Stomach (tissue), 9 donors: ENCODE data around the gene CDC34. TPM values are rescaled to one million over a fixed set of nuclear protein-coding genes. Genes with fewer than 3 reads are reported as not detected.
A peak's percentile ranks its signal among the peaks of the same experiment; 100 is the strongest.

Experiments
- DNase-seq, 2 donors: peaks; one replicate each; pipeline versions ENCODE4 v3.0.0 to v3.0.0-alpha.2; 2013 to 2019
- H3K27ac ChIP-seq, 5 donors: fragments of 200-600 bp in 4 of 5; sonication (generic) in 4 of 5; one replicate each; pipeline ENCODE4 v1.5.1; 2013 to 2019; ENCODE audit warnings: mild to moderate bottlenecking in 1 of 5, moderate library complexity in 1 of 5
- H3K27me3 ChIP-seq, 3 donors: fragments of 200-600 bp; sonication (generic); one replicate each; pipeline ENCODE4 v1.5.1; 2017 to 2019; ENCODE audit warnings: mixed run types in 1 of 3
- H3K36me3 ChIP-seq, 4 donors: fragments of 200-600 bp; sonication (generic); 1 replicate in 3 of 4; 2 replicates in 1 of 4; pipeline ENCODE4 v1.5.1; 2016 to 2019
- H3K4me1 ChIP-seq, 4 donors: fragments of 200-600 bp; sonication (generic); one replicate each; pipeline ENCODE4 v1.5.1; 2016 to 2019
- H3K4me3 ChIP-seq, 4 donors: fragments of 200-600 bp; sonication (generic) in 3 of 4; one replicate each; pipeline ENCODE4 v1.5.1; 2016 to 2019; ENCODE audit warnings: mild to moderate bottlenecking in 1 of 4
- H3K9me3 ChIP-seq, 4 donors: fragments of 200-600 bp; sonication (generic); one replicate each; pipeline ENCODE4 v1.5.1; 2016 to 2019
- EP300 ChIP-seq: sonication (generic); formaldehyde crosslinking; IDR thresholded peaks from one replicate; pipeline ENCODE4 v1.6.1; 2017; ENCODE audit warnings: antibody characterized with exemption
- POLR2A ChIP-seq, 4 donors: fragments of 450-650 bp; IDR thresholded peaks; one replicate each; pipeline ENCODE4 v1.6.1; 2016; ENCODE audit warnings: antibody characterized with exemption in 4 of 4, control low read depth in 2 of 4, mild to moderate bottlenecking in 1 of 4, moderate library complexity in 1 of 4
- POLR2AphosphoS5 ChIP-seq, 3 donors: sonication (generic); formaldehyde crosslinking; IDR thresholded peaks; one replicate each; pipeline ENCODE4 v1.6.1; 2016; ENCODE audit warnings: antibody characterized with exemption in 3 of 3
- WGBS, 5 donors: extraction: QIAGEN DNeasy Blood & Tissue Kit in 3 of 5; methylation state at CpG; one replicate each; pipeline versions ENCODE4 v1.1.5 to v1.1.7; 2013 to 2018; 5-methylcytosine and 5-hydroxymethylcytosine counted together
- intact Hi-C: fragments of 100-400 bp; cut with DNase I; formaldehyde crosslinking; loops from one replicate; pipeline ENCODE4 v1.15.1; 2023; ENCODE audit warnings: low total_unique reads
- polyA plus RNA-seq, 3 donors: library from polyadenylated mRNA; stranded (reverse); fragments of 200-250 nt; gene quantifications; one replicate each; pipeline ENCODE4 v1.2.3, GENCODE V29; 2013
- total RNA-seq, 5 donors: library from RNA; depleted of rRNA; stranded (reverse); fragments of >200 nt; gene quantifications; one replicate each; pipeline versions ENCODE4 v1.1.0 to v1.2.3, GENCODE V29; 2014 to 2016
- TF ChIP-seq, protein P1 (sequence below), 7 experiments: fragments of 450-650 bp in 4 of 7; fragments of 200-600 bp in 3 of 7; sonication (generic) in 3 of 7; IDR thresholded peaks; one replicate each; pipeline ENCODE4 v1.5.1; 2016 to 2019; ENCODE audit warnings: antibody characterized with exemption in 7 of 7, control low read depth in 2 of 7, mild to moderate bottlenecking in 1 of 7
- donor health status: healthy with polysubstance abuse.
- donor health status: Bipolar disorder and iron deficiency.
- donor health status: healthy.

Gene CDC34
- total and polyA plus RNA-seq, 8 donors = 26.1 to 503 (median 76.7) TPM

DNA sequence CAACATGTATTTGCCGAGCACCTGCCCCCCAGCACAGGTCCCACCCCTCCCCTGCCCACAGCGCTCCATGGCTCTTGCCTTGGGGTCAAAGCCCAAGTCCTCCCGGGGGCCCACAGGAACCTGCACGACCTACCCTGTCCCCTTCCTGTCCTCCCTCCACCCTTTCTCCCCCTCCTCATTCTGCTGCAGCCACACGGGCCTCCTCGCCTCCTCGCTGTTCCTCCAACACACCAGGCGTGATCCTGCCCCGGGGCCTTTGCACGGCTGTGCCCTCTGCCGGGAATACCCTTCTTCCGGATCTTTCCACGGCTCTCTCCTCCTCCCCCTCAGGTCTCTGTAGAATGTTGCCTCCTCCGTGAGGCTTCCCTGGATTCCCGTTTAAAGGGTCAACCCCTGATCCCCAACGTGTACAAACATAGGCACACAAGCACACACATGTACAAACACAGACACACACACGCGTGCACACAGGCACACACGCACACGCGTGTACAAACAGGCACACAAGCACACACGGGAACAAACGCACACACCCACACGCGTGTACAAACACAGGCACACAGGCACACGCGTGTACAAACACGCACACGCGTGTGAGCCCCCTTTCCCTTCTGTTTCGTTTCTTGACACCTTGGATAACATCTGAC, 32.5 kb upstream of the CDC34 start:
- DNase-seq = peak in 1 of 2 donors; percentile 12
- WGBS, 5 donors = 75 to 80% (median 77%) methylated on average over 30 to 31 of the region's 31 CpGs
- no peak overlapping the region for H3K4me3 ChIP-seq
- TF ChIP-seq, protein P1, sequence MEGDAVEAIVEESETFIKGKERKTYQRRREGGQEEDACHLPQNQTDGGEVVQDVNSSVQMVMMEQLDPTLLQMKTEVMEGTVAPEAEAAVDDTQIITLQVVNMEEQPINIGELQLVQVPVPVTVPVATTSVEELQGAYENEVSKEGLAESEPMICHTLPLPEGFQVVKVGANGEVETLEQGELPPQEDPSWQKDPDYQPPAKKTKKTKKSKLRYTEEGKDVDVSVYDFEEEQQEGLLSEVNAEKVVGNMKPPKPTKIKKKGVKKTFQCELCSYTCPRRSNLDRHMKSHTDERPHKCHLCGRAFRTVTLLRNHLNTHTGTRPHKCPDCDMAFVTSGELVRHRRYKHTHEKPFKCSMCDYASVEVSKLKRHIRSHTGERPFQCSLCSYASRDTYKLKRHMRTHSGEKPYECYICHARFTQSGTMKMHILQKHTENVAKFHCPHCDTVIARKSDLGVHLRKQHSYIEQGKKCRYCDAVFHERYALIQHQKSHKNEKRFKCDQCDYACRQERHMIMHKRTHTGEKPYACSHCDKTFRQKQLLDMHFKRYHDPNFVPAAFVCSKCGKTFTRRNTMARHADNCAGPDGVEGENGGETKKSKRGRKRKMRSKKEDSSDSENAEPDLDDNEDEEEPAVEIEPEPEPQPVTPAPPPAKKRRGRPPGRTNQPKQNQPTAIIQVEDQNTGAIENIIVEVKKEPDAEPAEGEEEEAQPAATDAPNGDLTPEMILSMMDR (IDR thresholded peaks at IDR 0.05) = no peak
- TF ChIP-seq EP300 (no peak), POLR2AphosphoS5 (IDR thresholded peaks at IDR 0.05) (no peak), POLR2A (IDR thresholded peaks at IDR 0.05) (no peak)
- H3K36me3 ChIP-seq = no peaks in the 10 kb centered on the region
- H3K9me3 ChIP-seq = no peaks in the 10 kb centered on the region
- intact Hi-C loops = no loop called here
- H3K4me1 ChIP-seq = peaks cover 8 to 34% (median 22%) of the 10 kb centered on the region in 4 donors
- no peak overlapping the region for H3K27ac ChIP-seq
- H3K27me3 ChIP-seq = peaks cover 20 to 65% (median 41%) of the 10 kb centered on the region in 3 donors

DNA sequence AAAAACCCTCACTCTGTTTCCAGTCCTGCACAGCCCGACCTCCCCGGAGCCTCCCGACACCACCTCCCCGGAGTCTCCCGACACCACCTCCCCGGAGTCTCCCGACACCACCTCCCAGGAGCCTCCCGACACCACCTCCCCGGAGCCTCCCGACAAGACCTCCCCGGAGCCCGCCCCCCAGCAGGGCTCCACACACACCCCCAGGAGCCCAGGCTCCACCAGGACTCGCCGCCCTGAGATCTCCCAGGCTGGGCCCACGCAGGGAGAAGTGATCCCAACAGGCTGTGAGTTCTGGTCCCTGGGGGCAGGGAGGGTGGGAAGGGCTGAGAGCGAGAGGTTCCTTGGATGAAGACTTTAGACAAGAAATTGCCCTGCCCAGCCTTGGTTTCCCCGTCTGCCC, 29.9 kb upstream of the CDC34 start:
- Histone ChIP-seq H3K4me3 (no peak overlapping the region), H3K27ac (no peak overlapping the region), H3K27me3 (peaks cover 14 to 39% (median 23%) of the 10 kb centered on the region in 3 donors), H3K36me3 (no peaks in the 10 kb centered on the region), H3K4me1 (peaks cover 12 to 29% (median 19%) of the 10 kb centered on the region in 4 donors), H3K9me3 (no peaks in the 10 kb centered on the region)
- TF ChIP-seq POLR2AphosphoS5 (IDR thresholded peaks at IDR 0.05) (no peak), POLR2A (IDR thresholded peaks at IDR 0.05) (no peak), EP300 (no peak)
- TF ChIP-seq, protein P1 (IDR thresholded peaks at IDR 0.05) = no peak
- DNase-seq = peak in 1 of 2 donors; percentile 6
- intact Hi-C loops = no loop called here
- WGBS, 5 donors = 85 to 89% (median 86%) methylated on average over 16 to 17 of the region's 17 CpGs

DNA sequence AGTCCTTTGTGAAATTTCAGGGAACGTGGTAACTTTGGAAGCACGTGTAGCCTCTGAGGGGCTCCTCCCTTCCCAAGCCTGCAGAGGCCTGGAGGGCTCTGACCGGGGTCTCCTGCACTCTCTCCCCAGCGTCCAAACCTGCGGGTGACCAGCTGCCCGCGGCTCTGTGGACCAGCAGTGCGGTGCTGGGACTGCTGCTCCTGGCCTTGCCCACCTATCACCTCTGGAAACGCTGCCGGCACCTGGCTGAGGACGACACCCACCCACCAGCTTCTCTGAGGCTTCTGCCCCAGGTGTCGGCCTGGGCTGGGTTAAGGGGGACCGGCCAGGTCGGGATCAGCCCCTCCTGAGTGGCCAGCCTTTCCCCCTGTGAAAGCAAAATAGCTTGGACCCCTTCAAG, 26.9 kb upstream of the CDC34 start:
- Histone ChIP-seq H3K4me3 (no peak overlapping the region), H3K36me3 (peaks cover 0 to 8% (median 2%) of the 10 kb centered on the region in 4 donors), H3K9me3 (no peaks in the 10 kb centered on the region), H3K27ac (no peak overlapping the region), H3K27me3 (peaks cover 0 to 10% (median 0%) of the 10 kb centered on the region in 3 donors), H3K4me1 (peaks cover 15 to 26% (median 21%) of the 10 kb centered on the region in 4 donors)
- intact Hi-C loops = no loop called here
- TF ChIP-seq, protein P1 (IDR thresholded peaks at IDR 0.05) = no peak
- DNase-seq = peak in 1 of 2 donors; percentile 5
- 83 to 91% (median 89%) methylated on average over 14 of the region's 14 CpGs for WGBS, 5 donors

DNA sequence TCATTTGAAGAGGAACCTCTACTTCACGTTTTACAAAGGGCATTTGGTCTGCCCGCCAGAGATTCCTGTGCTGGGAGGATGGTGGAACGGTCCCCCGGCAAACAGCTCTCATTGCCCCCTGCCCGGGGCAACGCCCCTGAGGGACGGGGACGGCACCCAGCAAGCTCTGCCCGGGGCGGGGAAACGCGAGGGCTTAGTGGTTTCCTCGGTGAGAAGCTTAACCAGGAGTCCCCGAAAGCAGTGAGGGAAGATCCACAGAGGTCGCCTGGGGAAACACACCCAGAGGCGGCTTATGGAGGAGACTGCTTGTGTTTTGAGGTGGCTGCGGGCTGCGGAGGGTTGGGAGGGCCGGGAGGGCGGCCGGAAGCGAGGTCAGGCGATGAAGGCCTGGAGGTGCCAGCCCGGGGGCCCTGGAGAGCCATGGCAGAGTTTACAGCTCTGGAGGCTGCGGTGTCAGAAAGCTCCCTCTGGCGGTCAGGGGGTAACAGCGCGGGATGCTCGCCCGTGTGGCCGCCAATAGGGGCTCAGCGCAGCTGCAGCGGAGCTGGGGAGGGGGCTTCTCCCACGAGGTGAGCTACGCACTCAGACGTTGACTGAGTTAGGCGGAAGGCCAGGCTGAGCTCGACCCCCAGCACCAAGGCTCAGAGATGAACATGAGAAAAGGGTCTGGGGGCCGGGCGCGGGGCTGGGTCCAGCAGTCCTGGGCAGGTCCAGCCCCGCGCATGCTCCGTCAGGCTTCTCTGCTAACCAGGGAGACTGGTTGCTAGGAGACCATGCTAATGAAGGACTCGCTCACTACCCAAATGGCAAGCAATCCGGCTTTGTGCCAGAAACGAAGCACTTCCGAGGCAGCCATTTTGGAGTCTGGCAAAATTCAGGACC, 24.9 kb upstream of the CDC34 start:
- TF ChIP-seq POLR2AphosphoS5 (IDR thresholded peaks at IDR 0.05) (no peak), EP300 (no peak), POLR2A (IDR thresholded peaks at IDR 0.05) (no peak)
- TF ChIP-seq, protein P1 (IDR thresholded peaks at IDR 0.05) = peak in 5 of 7 experiments; percentile 91 to 97 (median 94)
- H3K27ac ChIP-seq = peak overlapping the region; percentile 91 to 98 (median 96)
- peaks cover 15 to 41% (median 32%) of the 10 kb centered on the region in 4 donors for H3K4me1 ChIP-seq
- intact Hi-C loops = no loop called here
- peak overlapping the region; percentile 77 to 100 (median 100) for H3K4me3 ChIP-seq
- 3 to 9% (median 4%) methylated on average over 29 to 48 of the region's 48 CpGs for WGBS, 5 donors
- peak; percentile 99 to 100 for DNase-seq
- no peaks in the 10 kb centered on the region for H3K9me3 ChIP-seq
- H3K27me3 ChIP-seq = no peaks in the 10 kb centered on the region
- H3K36me3 ChIP-seq = peaks cover 0 to 11% (median 4%) of the 10 kb centered on the region in 4 donors
